Loucy (cell line): Measurements from ENCODE around the gene WFIKKN2.

Experiments
- EZH2phosphoT487 ChIP-seq: fragments of 200-600 bp; IDR thresholded peaks from 2 replicates; pipeline ENCODE4 v1.6.1; 2018; ENCODE audit warnings: antibody characterized with exemption, mild to moderate bottlenecking, moderate library complexity, borderline replicate concordance
- TF ChIP-seq, protein P1 (sequence below): fragments of 200-600 bp; sonication (generic); conservative IDR thresholded peaks from 2 replicates; pipeline ENCODE4 v1.5.1; 2014; ENCODE audit warnings: mild to moderate bottlenecking, antibody characterized with exemption, low read length

DNA sequence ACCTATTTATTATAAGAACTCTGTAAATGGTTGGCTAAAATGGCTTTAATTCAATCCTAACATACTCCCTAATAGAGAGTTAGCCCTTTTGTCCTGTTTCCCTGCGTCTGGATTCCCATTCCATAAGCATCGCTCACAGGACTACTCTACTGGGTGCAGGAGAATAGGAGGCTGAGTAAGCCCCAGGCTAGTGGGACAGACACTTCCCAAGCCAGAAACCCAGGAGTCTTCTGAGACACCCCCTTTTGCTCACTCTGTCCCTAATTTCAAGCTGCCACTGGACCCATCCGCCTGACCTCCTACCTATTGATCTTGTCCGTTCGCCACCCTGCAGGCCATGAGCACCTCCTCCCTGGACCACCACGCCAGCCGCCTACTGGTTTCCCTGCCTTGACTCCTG, 47.5 kb downstream of the WFIKKN2 start:
- TF ChIP-seq, protein P1, sequence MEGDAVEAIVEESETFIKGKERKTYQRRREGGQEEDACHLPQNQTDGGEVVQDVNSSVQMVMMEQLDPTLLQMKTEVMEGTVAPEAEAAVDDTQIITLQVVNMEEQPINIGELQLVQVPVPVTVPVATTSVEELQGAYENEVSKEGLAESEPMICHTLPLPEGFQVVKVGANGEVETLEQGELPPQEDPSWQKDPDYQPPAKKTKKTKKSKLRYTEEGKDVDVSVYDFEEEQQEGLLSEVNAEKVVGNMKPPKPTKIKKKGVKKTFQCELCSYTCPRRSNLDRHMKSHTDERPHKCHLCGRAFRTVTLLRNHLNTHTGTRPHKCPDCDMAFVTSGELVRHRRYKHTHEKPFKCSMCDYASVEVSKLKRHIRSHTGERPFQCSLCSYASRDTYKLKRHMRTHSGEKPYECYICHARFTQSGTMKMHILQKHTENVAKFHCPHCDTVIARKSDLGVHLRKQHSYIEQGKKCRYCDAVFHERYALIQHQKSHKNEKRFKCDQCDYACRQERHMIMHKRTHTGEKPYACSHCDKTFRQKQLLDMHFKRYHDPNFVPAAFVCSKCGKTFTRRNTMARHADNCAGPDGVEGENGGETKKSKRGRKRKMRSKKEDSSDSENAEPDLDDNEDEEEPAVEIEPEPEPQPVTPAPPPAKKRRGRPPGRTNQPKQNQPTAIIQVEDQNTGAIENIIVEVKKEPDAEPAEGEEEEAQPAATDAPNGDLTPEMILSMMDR = no peak
- TF ChIP-seq EZH2phosphoT487 = no peak
